Adrenal gland (tissue), 12 donors: Measurements from ENCODE around the gene IL1RL2. TPM values are rescaled to one million over a fixed set of nuclear protein-coding genes. Genes with fewer than 3 reads are reported as not detected.

Experiments used
- DNase-seq, 7 donors: peaks; one replicate each; pipeline ENCODE4 v3.0.0-alpha.2; 2019 to 2020
- H3K27ac ChIP-seq, 5 donors: fragments of 200-600 bp; sonication (generic) in 4 of 5; 1 replicate in 3 of 5; 2 replicates in 2 of 5; pipeline versions ENCODE4 v1.5.1 to v1.8.0; 2016 to 2020; ENCODE audit warnings: mild to moderate bottlenecking in 1 of 5
- H3K27me3 ChIP-seq: fragments of 200-600 bp; 2 replicates; pipeline ENCODE4 v1.8.0; 2021
- H3K36me3 ChIP-seq, 2 donors: fragments of 200-600 bp; replicated peaks in 1 of 2; 1 replicate in 1 of 2; 2 replicates in 1 of 2; pipeline versions ENCODE4 v1.5.1 to v1.8.0; 2018 to 2022
- H3K4me1 ChIP-seq, 2 donors: fragments of 200-600 bp; replicated peaks in 1 of 2; 1 replicate in 1 of 2; 2 replicates in 1 of 2; pipeline versions ENCODE4 v1.5.1 to v1.8.0; 2018 to 2021
- H3K4me3 ChIP-seq, 4 donors: fragments of 200-600 bp; sonication (generic) in 3 of 4; one replicate each; pipeline ENCODE4 v1.5.1; 2016 to 2018
- H3K9me3 ChIP-seq, 3 donors: fragments of 200-600 bp; sonication (generic) in 1 of 3; replicated peaks in 1 of 3; 1 replicate in 2 of 3; 2 replicates in 1 of 3; pipeline versions ENCODE4 v1.5.1 to v1.8.0; 2016 to 2021
- CTCF ChIP-seq, 6 experiments: fragments of 450-650 bp in 4 of 6; fragments of 200-600 bp in 2 of 6; sonication (generic) in 1 of 6; IDR thresholded peaks; 1 replicate in 5 of 6; 2 replicates in 1 of 6; pipeline versions ENCODE4 v1.5.1 to v1.8.0; 2016 to 2021; ENCODE audit warnings: antibody characterized with exemption in 6 of 6, mild to moderate bottlenecking in 2 of 6, moderate library complexity in 1 of 6
- POLR2A ChIP-seq, 2 donors: fragments of 450-650 bp; IDR thresholded peaks; one replicate each; pipeline ENCODE4 v1.6.1; 2017; ENCODE audit warnings: antibody characterized with exemption in 2 of 2, mild to moderate bottlenecking in 2 of 2, moderate library complexity in 1 of 2
- WGBS, 4 donors: extraction: QIAGEN DNeasy Blood & Tissue Kit in 2 of 4; methylation state at CpG; one replicate each; pipeline versions ENCODE4 v1.1.5 to v1.1.7; 2013 to 2017; 5-methylcytosine and 5-hydroxymethylcytosine counted together
- intact Hi-C, 2 donors: fragments of 100-400 bp; cut with DNase I; formaldehyde crosslinking; loops; one replicate each; pipeline versions ENCODE4 v1.14.1 to v1.15.0; 2022 to 2023
- polyA plus RNA-seq, 3 donors: library from polyadenylated mRNA; stranded (reverse); fragments of 200-250 nt in 2 of 3; fragments of 350-450 nt in 1 of 3; fragmentation: Illumina TruSeq in 1 of 3; extraction: RNeasy Lipid Tissue Mini Kit (QIAGEN cat#74804) in 1 of 3; gene quantifications; one replicate each; pipeline ENCODE4 v1.2.3, GENCODE V29; 2013 to 2014
- total RNA-seq, 9 donors: library from RNA; depleted of rRNA in 4 of 9; stranded (reverse); fragments of >200 nt in 4 of 9; fragments of 120-200 nt in 1 of 9; fragmentation: NEBNext Ultra II Directional in 1 of 9; extraction: Animal tissue kit (Norgen Biotek cat#: 25700) in 1 of 9; gene quantifications; one replicate each; pipeline versions ENCODE4 v1.1.0 to v1.2.4, GENCODE V29; 2013 to 2023
- donor health status: healthy with polysubstance abuse.
- donor health status: Bipolar disorder and iron deficiency.
- donor health status: DM: yes; HTN: yes; CAD: no.
- donor health status: DM: no; HTN: no; CAD: no.
- donor health status: DM: no; HTN: no; CAD: no.
- donor health status: DM: yes; HTN: yes; CAD: no.

Gene IL1RL2
- total and polyA plus RNA-seq, 12 donors = 0.22 to 4.6 (median 1.7) TPM

GRCh38 chr2:102283996-102284395 lies 97.2 kb downstream of the IL1RL2 start:
- H3K27ac ChIP-seq = no peak overlapping the region
- no peak overlapping the region for H3K4me3 ChIP-seq
- H3K27me3 ChIP-seq = peaks cover 10% of the 10 kb centered on the region
- TF ChIP-seq CTCF (IDR thresholded peaks at IDR 0.05) = no peak
- no peak for TF ChIP-seq POLR2A (IDR thresholded peaks at IDR 0.05)
- no peaks in the 10 kb centered on the region for H3K9me3 ChIP-seq
- WGBS, 4 donors = 94 to 96% (median 95%) methylated on average over 1 of the region's 1 CpG
- DNase-seq = no peak
- H3K36me3 ChIP-seq = no peaks in the 10 kb centered on the region
- intact Hi-C loops = no loop called here
- H3K4me1 ChIP-seq = no peaks in the 10 kb centered on the region

GRCh38 chr2:102284611-102285010 lies 97.8 kb downstream of the IL1RL2 start:
- Histone ChIP-seq H3K4me3 (no peak overlapping the region), H3K9me3 (no peaks in the 10 kb centered on the region), H3K27me3 (peaks cover 10% of the 10 kb centered on the region), H3K4me1 (no peaks in the 10 kb centered on the region), H3K27ac (no peak overlapping the region), H3K36me3 (no peaks in the 10 kb centered on the region)
- no peak for DNase-seq
- intact Hi-C loops = no loop called here
- TF ChIP-seq CTCF (IDR thresholded peaks at IDR 0.05) = no peak
- no peak for TF ChIP-seq POLR2A (IDR thresholded peaks at IDR 0.05)
- WGBS, 4 donors = 89 to 95% (median 93%) methylated on average over 3 of the region's 3 CpGs

GRCh38 chr2:102285368-102285767 lies 98.5 kb downstream of the IL1RL2 start:
- no peaks in the 10 kb centered on the region for H3K9me3 ChIP-seq
- TF ChIP-seq CTCF (IDR thresholded peaks at IDR 0.05) (no peak), POLR2A (IDR thresholded peaks at IDR 0.05) (no peak)
- no peak overlapping the region for H3K27ac ChIP-seq
- WGBS, 4 donors = 63 to 75% (median 69%) methylated on average over 2 of the region's 2 CpGs
- H3K4me3 ChIP-seq = no peak overlapping the region
- no peak for DNase-seq
- intact Hi-C loops = no loop called here
- no peaks in the 10 kb centered on the region for H3K36me3 ChIP-seq
- no peaks in the 10 kb centered on the region for H3K4me1 ChIP-seq
- peaks cover 10% of the 10 kb centered on the region for H3K27me3 ChIP-seq

- Histone ChIP-seq H3K27ac (no peak overlapping the region), H3K9me3 (no peaks in the 10 kb centered on the region), H3K36me3 (no peaks in the 10 kb centered on the region), H3K4me3 (no peak overlapping the region), H3K27me3 (peaks cover 10% of the 10 kb centered on the region), H3K4me1 (no peaks in the 10 kb centered on the region)
- 74 to 86% (median 77%) methylated on average over 3 of the region's 3 CpGs for WGBS, 4 donors
- intact Hi-C loops = no loop called here
- DNase-seq = no peak
- TF ChIP-seq CTCF (IDR thresholded peaks at IDR 0.05) (no peak), POLR2A (IDR thresholded peaks at IDR 0.05) (no peak)
These were observed 99.2 kb downstream of the IL1RL2 start for GRCh38 chr2:102286041-102286440.
